ENCODE data around the gene GALNT18. TPM values are rescaled to one million over a fixed set of nuclear protein-coding genes. Genes with fewer than 3 reads are reported as not detected.

Gene GALNT18
- total and polyA plus RNA-seq, 2 experiments from 2014 or later, result 4.3 to 10.8 TPM

DNA sequence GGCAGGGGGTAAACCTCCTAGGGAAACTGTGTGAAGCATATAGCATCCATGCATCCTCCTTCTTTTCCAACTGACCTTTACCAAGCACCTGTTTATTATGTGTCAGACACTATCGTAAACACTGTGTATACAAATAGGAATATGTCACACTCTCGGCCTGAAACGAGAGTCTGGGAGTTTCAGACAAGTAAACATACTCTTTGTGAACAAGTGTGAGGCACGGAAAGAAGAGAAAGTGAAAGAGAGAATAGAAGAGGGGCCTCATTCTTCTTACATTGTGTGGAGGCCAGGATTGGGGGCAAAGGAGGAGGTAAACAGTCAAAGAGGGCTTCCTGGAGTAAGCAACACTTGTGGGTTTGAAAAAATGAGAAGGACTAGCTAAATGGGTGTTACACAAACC is 285.1 kb downstream of the GALNT18 start:
- H3K27me3 Mint-ChIP-seq (ENCODE audit: insufficient read depth, low read depth, poor library complexity), result peaks cover 4% of the 10 kb centered on the region
- TF ChIP-seq REST (IDR thresholded peaks at IDR 0.05; ENCODE audit: unreplicated experiment) (no peak), POLR2AphosphoS5 (IDR thresholded peaks at IDR 0.05; ENCODE audit: low read depth) (no peak), ZNF331 (CRISPR knock-in tag; IDR thresholded peaks at IDR 0.05; ENCODE audit: low read depth) (no peak), CREB1 (CRISPR knock-in tag; IDR thresholded peaks at IDR 0.05; ENCODE audit: low read depth) (no peak)
- TF ChIP-seq, protein P1, sequence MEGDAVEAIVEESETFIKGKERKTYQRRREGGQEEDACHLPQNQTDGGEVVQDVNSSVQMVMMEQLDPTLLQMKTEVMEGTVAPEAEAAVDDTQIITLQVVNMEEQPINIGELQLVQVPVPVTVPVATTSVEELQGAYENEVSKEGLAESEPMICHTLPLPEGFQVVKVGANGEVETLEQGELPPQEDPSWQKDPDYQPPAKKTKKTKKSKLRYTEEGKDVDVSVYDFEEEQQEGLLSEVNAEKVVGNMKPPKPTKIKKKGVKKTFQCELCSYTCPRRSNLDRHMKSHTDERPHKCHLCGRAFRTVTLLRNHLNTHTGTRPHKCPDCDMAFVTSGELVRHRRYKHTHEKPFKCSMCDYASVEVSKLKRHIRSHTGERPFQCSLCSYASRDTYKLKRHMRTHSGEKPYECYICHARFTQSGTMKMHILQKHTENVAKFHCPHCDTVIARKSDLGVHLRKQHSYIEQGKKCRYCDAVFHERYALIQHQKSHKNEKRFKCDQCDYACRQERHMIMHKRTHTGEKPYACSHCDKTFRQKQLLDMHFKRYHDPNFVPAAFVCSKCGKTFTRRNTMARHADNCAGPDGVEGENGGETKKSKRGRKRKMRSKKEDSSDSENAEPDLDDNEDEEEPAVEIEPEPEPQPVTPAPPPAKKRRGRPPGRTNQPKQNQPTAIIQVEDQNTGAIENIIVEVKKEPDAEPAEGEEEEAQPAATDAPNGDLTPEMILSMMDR (conservative IDR thresholded peaks at IDR 0.05; ENCODE audit: low read depth in 2 of 2), result no peak
- TF ChIP-seq, protein P2, sequence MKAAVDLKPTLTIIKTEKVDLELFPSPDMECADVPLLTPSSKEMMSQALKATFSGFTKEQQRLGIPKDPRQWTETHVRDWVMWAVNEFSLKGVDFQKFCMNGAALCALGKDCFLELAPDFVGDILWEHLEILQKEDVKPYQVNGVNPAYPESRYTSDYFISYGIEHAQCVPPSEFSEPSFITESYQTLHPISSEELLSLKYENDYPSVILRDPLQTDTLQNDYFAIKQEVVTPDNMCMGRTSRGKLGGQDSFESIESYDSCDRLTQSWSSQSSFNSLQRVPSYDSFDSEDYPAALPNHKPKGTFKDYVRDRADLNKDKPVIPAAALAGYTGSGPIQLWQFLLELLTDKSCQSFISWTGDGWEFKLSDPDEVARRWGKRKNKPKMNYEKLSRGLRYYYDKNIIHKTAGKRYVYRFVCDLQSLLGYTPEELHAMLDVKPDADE (IDR thresholded peaks at IDR 0.05), result no peak
- no peaks in the 10 kb centered on the region for H3K9me3 Mint-ChIP-seq
- Histone ChIP-seq H3K27me3 (ENCODE audit: insufficient read depth) (no peaks in the 10 kb centered on the region), H3K27ac (ENCODE audit: low read depth) (no peak overlapping the region), H3F3A (replicated peaks; ENCODE audit: low read depth) (no peaks in the 10 kb centered on the region), H3K4me3 (no peak overlapping the region), H3K79me2 (replicated peaks; ENCODE audit: insufficient read depth) (no peaks in the 10 kb centered on the region), H2AFZ (no peak overlapping the region), H3K4me2 (no peak overlapping the region), H3K4me1 (ENCODE audit: insufficient read depth) (no peaks in the 10 kb centered on the region), H3K9me2 (ENCODE audit: insufficient read depth) (no peaks in the 10 kb centered on the region), H4K20me1 (replicated peaks; ENCODE audit: insufficient read depth) (no peaks in the 10 kb centered on the region), H3K36me3 (ENCODE audit: insufficient read depth) (no peaks in the 10 kb centered on the region)
- no peaks in the 10 kb centered on the region for H3K36me3 Mint-ChIP-seq (ENCODE audit: low read depth)
- H3K27ac Mint-ChIP-seq, result no peak overlapping the region
- peaks cover 12% of the 10 kb centered on the region for H3K4me1 Mint-ChIP-seq
- DNase-seq (ENCODE audit: low spot score), result no peak
- H3K4me3 Mint-ChIP-seq, result no peak overlapping the region
- ATAC-seq, result no peak

GRCh38 chr11:11335043-11335442 is 286.8 kb downstream of the GALNT18 start:
- no peak overlapping the region for H3K4me2 ChIP-seq
- TF ChIP-seq ZNF114 (CRISPR knock-in tag; IDR thresholded peaks at IDR 0.05), result no peak
- TF ChIP-seq, protein P1 (conservative IDR thresholded peaks at IDR 0.05; ENCODE audit: low read depth in 2 of 2), result peak; percentile 7 to 38; a peak in 2 of 4 replicates
- H3K36me3 Mint-ChIP-seq (ENCODE audit: low read depth), result no peaks in the 10 kb centered on the region
- no peaks in the 10 kb centered on the region for H4K20me1 ChIP-seq (replicated peaks; ENCODE audit: insufficient read depth)
- H3K27ac ChIP-seq (ENCODE audit: low read depth), result no peak overlapping the region
- no peaks in the 10 kb centered on the region for H3K79me2 ChIP-seq (replicated peaks; ENCODE audit: insufficient read depth)
- H3F3A ChIP-seq (replicated peaks; ENCODE audit: low read depth), result no peaks in the 10 kb centered on the region
- H3K27me3 Mint-ChIP-seq (ENCODE audit: insufficient read depth, low read depth, poor library complexity), result peaks cover 4% of the 10 kb centered on the region
- no peak; the same call in 2 of the 3 replicates for ATAC-seq
- peaks cover 12% of the 10 kb centered on the region for H3K4me1 Mint-ChIP-seq
- H3K27me3 ChIP-seq (ENCODE audit: insufficient read depth), result no peaks in the 10 kb centered on the region
- DNase-seq (ENCODE audit: low spot score), result peak; percentile 27
- no peak overlapping the region for H3K27ac Mint-ChIP-seq
- H3K4me3 ChIP-seq, result no peak overlapping the region
- H2AFZ ChIP-seq, result no peak overlapping the region
- no peaks in the 10 kb centered on the region for H3K36me3 ChIP-seq (ENCODE audit: insufficient read depth)
- no peaks in the 10 kb centered on the region for H3K4me1 ChIP-seq (ENCODE audit: insufficient read depth)
- H3K9me3 Mint-ChIP-seq, result no peaks in the 10 kb centered on the region
- no peak overlapping the region for H3K4me3 Mint-ChIP-seq
- H3K9me2 ChIP-seq (ENCODE audit: insufficient read depth), result no peaks in the 10 kb centered on the region
